Activated gamma-delta T cell treated with Interleukin-2 at 50 U/mL for 16 hours (primary cell): Measurements from ENCODE around the gene MED15.

Experiments
- DNase-seq: peaks from one replicate; pipeline ENCODE4 v3.0.0-alpha.2; 2020

The MED15 gene

DNA sequence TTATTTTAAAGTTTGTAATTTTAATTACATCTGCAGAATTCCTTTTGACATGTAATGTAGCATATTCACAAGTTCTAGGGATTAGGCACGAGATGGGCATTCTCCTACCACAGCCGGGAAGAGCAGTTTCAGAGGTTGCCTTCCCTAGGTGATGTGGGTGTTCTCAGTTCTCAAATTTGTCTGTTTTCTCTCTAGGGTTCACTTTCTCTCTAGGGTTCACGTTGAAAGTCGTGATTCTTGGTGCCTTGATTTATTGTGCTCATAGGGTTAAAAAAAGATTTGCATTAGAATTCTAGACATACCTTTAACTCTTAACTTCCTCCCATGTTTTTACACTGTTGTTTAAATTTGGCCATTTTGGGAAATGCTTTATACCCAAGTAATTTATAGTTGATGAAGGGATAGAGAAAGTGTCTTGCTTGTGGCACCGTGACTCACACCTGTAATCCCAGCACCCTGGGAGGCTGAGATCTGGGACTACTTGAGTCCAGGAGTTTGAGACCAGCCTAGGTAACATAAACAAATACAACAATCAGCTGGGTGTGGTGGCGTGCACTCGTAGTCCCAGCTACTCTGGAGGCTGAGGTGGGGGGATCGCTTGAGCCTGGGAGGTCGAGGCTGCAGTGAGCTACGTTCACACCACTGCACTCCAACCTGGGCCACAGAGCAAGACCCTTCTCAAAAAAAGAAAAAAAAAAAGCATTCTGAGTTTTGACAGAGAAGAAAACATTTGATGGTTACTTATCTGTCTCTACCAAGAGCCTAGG lies 3.6 kb downstream of the MED15 start:
- DNase-seq: no peak

DNA sequence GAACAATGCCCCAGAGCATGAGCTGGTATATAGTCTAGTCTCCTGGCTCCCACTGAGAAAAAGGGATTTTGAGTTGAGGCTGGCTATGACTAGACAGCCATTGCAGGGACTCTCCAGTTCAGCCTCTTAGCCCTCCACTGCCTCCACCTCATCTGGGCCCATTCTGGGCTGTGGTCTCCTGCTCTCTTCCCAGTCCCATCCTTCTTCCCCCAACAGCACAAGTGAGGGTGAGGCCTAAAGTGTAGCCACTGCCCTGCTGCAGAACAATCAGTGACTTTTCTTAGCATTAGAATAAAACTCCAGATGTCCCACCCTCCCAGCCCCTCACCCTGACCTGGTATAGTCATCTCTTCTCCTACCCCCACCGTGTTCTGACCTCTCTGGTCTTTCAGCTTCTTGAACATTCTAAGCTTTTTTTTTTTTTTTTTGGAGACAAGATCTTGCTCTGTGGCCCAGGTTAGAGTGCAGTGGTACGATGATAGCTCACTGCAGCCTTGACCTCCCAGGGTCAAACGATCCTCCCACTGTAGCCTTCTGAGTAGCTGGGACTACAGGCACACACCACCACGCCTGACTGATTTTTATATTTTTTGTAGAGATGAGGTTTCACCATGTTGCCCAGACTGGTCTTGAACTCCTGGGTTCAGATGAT lies 4.3 kb downstream of the MED15 start:
- no peak for DNase-seq

DNA sequence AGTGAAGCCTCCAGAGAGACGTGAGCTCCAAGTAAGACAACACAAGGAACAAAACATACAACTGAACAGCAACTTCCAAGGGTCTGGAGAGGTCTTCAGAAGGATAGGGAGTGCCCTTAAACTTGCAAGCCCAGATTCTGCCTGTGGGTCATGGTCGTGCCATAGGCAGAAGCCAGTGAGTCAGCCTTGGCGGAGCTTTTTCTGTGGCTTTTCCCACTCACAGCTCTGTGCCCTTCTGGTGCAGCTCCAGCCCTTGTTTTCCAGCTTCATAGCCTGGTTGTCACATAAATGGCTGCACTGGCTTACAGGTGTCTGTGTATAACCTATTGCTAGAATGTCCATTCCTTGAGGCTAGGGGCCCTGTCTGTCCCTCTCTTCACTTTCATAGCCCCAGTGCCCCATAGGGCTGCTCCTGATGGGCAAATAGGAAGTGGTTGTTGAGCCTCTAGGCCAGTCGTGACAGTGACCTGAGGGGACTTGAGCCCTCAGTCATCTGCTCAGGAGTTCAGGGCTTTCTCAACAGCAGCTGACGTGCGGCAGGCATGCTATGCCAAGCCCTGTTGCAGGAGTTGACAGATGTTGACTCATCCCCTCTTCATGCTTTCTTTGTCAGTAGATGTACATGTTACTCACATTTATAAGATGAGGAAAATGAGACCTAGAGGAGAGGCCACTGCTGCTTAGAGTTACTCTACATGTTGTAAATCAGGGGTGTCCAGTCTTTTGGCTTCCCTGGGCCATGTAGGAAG lies 7.4 kb downstream of the MED15 start:
- no peak for DNase-seq

DNA sequence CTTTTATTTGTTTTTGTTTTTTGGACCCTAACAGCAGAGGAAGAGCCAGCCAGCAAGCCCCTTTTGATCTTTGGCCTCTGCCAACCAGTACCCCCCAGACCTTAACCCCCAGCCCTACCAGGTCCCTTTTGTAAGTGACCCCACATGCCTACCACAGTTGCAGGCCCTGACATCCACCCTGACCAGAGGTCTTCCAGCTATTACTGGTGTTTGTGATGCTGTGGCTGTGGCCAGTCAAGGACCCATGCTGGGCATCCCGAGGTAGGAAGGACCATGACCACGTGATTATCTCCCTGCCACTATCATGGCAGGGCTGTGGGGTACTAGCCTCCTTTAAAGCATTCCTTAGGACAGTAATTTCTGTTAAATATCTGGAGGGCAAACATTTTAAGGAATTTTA lies 9.0 kb downstream of the MED15 start:
- DNase-seq: no peak

DNA sequence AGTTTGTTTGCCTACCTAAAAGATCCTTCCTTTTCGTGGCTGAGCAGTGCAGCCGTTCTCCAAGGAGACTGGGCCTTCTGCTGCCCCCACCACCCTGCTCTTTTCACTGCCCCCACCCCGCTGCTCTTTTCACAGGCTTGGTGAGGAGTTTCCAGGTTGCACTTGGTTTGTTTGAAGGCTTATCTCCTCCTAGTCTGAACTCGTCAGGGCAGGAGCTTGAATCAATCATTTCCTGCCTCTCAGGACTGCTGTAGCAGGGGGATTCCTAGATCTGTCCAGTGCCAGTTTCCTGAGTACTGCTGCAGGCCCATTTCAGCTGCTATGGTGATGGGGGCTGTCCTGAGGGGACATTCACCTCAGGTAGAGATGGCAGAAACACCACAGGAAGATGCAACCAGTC lies 10.0 kb downstream of the MED15 start:
- no peak for DNase-seq

DNA sequence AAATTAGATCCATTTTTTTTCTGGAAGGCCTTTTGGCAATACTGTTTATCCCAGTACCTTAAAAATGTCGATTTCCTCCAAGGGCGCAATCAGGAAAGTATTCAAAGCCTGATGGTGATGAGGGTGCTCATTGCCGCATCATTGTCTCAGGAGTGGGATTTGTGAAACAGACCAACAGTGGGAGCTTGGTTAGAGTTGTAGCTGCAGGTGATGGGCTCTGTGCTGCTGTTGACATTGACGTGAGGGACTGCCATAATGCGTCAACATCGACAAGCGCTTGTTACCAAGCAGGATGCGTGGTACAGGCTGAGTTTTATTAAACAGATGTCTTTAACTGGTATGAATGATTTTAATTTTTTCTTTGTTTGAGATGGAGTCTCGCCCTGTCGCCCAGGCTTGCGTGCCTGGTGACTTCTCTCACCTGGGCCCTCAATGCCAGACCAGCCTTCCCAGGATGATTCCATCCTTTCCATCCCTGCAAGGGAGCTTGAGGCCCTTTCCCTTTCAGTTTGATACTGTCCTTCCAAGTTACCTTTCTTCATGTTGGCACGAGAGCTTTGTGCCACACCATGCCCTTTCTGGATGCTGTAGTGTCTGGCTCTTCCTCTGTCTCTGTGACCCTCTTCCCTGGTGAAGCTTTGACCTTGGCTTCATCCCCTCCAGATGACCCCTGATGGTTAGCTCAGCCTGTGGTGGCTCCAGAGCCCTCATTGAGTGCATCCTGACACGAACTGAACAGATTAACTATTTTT lies 10.6 kb downstream of the MED15 start:
- DNase-seq: no peak

DNA sequence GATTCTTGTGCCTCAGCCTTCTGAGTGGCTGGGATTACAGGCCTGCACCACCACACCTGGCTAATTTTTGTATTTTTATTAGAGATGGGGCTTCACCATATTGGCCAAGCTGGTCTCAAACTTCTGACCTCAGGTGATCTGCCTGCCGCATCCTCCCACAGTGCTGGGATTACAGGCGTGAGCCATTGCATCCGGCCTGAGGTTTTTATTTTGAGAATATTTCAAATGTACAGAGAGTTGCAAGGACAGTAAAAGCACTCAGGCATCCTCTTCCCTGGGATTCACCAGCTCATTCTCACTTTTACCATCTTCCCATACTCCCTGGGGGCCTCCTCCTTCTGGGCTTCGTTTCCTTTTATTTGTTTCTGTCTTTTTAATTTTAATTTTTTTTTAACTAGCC lies 12.1 kb downstream of the MED15 start:
- no peak for DNase-seq

DNA sequence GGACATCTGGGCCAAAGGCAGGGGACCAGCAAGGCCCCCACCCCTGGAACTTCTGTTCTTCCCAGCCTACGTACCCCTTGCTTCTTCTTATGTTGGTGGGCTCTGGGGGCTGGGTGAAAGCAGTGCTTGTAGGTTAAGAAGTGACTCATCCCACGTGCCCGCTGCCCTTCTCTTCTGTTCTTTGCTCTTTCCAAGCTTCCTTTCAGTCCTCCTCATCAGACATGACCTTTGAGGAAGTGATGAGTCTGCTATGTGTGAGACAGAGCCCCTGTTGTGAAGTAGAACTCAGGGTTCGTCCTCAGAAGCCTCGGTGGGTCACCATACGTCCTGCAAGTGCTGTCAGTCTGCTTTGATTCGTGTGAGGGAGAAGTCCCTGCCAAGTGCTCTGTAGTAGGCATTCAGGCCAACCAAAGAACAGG lies 12.7 kb downstream of the MED15 start:
- DNase-seq: peak; percentile 25

DNA sequence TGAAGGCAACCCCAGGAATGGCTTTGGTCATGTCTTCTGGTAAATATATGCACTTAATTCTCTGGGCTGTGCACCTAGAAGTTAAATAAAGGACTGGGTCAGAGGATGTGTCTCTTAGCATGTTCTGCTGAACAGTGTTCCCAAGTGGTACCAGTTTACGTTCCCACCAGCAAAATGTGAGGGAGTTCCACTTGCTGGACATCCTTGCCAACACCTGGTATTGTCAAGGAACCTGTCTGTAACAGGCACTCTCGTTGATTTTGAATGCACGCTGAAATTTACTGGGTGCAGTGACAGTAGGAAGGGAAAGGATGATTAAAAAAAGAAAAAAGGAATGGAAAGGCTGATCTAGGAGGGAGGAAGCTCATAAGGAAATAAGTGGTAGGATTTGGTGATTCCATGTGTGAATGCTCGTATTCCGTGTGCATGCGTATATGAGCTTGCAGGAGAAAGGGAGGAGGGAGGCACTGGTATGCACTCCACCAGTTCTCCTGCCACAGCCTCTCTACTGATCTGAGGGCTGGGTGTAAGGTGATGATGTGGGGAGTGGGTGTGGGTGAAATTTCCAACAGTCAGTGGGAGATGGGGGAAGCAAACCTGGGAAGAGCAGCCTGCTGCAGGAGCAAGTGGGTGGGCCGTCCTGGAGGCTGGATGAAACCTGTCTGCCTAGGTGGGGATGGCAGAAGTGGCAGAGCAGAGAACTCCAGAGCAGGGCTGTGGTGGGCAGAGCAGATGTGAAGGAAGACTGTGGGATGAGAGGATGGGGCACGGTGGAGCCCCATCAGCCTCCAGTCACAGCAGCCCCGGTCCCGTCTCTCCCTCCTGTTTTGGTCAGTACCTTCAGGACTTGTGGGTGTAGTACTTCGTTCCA lies 15.0 kb downstream of the MED15 start:
- no peak for DNase-seq

DNA sequence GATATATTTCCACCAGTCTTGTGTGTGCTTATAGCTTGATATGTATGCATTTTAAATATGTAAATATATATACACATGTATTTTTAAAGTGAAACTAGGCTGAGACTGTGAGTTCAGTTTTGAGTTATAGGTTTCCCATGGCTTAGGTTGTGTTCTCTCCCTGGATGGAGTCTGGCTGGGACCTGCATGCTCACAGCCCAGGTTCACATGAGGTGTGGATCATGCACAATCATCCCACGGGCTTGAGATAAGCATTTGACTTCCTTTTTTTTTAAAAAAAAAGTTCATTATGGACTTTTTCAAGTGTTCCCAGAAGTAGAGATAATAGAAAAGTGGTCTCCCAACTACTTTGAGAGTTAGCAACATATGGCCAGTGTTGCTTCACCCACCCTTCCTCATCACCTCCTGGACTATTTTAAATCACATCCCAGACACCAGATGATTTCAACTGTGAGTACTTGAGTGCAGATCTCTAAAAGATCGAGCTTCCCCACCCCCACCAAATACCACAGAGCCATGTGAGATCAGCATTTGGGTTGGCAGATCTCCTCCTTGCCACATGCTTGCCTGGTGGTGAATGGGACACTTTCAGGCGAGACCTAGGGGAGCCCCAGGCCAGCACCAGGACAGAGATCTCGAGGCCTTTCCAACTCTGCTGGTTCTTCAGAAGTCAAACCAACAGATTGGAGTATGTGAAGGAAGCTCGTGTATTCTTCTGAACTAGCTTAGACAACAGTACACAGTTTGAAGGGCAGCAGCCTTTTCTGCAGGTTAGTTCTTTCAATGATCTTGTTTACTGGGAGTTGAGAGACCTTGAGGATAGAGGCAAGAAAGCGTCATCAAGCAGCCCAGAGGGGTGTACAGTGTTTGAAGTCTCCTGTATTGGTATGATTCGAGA lies 15.9 kb downstream of the MED15 start:
- no peak for DNase-seq

DNA sequence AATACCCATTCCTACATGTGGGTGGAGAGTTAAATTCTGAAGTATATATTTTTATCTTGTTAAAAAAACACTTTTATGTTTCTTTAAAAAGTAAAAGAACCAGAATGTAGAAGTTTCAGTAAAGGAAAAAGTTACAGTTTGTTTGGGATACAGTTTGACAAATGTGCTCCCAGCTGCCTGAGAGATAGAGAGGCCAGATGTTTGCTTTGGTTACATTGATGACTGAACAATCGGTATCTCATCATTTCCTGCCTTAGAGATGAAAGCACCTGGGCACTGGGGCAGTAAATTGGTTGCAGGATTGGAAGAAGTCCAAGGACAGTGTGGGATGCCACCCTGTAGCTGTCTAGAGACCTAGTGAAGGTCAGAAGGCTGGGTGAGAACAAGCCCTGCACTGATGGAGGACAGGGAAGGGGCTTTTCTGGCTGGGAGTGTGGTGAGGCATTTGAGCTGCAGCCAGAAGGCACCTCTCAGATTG lies 16.6 kb downstream of the MED15 start:
- peak; percentile 14 for DNase-seq

DNA sequence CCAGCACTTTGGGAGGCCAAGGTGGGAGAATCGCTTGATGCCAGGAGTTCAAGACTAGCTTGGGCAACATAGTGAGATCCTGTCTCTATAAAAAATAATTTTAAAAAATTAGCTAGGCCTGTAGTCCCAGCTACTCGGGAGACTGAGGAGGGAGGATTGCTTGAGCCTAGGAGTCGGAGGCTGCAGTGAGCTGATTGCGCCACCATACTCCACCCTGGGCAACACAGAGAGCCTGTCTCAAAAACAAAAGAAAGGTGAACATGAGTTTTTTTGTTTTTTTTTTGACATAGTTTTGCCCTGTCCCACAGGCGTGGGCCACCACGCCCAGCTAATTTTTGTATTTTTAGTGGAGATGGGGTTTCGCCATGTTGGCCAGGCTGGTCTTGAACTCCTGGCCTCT lies 17.6 kb downstream of the MED15 start:
- no peak for DNase-seq

DNA sequence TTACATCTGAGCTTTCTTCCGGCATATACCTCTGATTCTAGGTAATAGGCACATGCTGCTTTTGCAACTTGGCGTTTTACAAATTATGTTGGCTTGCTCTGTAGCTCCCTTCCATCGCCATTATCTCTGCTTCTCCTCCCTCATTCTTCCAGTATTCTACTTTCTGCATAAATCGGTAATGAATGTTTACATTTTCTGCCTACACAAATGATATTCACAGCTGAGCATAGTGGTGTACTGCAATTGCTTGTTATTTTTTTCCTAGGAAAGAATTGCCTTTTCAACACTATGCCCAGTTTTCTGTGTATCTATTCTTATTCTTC lies 18.9 kb downstream of the MED15 start:
- DNase-seq: no peak

DNA sequence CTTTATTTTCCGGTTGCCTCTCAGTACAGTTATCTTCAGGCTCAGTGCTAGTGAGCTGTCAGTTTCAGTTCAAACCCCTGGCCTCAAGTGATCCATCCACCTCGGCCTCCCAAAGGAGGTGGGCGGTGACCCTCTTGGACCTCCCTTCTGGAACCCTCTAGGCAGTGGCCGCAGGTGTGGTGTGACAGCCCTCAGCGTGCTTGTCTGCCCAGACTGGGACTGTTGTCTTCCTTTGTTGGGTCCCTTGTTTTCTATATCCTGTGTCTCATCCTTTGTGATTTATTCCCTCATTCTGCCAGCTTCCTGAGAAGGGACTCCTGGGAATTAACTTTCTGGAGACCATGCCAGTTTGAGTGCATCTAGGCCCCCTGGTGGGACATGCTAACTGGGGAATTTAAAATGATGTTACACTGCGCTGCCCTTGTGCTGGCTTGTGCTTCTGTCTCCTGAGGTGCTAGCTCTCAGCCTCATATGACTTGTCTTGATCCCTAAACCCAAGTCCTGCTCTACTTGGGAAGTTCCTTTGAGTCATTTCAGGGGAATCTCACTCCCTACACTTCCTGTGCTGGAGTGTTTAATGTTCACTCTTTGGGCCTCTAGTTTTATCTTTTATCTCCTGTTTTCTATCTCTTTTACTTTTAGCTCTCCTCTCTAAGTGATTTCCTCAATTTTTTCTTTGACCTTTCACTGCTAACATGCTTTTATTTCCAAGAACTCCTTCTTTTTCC lies 19.4 kb downstream of the MED15 start:
- no peak for DNase-seq

DNA sequence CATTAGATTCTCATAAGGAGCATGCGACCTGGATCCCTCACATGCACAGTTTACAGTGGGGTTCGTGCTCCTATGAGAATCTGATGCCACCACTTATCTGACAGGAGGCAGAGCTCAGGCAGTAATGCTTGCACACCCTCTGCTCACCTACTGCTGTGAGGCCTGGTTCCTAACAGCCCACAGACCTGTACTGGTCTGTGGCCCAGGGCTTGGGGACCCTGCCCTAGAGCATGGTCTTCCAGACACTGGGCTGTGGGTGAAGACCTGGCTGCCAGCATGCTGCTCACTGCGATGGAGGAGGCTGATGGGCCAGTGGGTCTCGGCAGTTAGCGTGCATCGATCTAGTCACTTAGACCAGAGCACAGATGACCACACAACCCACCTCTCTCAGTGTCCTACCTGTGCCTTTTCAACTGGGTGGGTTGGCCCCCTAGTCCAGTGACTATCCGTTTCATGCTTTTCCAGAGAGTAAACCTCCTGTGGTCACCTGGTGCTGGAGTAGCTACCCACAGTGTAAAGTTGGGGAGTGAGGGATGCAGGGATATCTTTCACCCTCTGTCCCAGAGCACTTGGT lies 21.1 kb downstream of the MED15 start:
- no peak for DNase-seq

DNA sequence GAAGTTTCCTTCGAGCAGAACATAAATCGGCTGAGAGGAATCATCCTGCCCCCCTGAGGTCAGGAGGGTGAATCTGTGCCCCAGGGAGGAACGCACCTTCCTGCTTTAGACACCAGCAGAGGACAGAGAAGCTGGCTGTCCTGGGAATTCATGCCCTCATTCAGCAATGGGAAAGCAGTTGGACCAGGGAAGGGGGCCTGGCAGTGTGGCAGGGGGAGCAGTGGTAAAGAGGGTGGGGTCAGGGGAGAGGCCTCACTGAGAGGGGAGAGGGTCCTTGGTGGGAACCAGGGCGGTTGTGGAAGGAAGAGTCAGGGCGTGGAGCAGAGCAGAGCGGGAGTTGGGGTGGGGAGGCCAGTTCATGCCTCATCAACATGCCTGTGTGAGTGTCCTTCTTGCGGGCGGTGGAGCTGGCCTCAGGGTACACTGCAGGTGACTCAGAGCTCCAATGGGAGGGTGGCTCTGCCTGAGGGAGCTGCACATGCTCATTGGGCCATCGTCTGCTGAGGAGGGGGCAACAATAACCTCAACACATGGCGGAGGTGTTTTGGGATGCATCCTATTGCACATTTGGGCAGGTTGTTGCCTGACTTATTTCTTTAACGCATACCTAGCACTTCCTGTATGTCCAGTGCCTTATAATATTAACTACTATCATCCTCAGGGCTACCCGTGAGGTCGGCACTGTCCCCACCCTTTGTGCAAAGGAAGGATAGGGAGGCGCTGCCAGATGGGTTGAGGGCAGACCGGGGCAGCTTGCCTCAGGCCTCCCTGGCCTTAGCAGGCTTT lies 23.2 kb downstream of the MED15 start:
- DNase-seq: no peak

DNA sequence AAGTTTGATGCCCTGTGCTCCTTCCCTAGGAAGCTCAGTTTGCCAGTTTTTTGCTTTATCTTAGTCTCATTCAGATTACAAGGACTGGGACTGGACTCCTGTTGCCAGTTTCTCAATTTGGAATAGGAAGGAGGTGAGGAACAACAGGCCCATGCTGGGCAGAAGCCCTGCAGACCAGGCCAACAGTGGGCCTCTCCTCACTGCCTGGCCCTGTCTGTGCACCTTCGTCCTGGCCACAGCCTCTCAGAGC lies 23.7 kb downstream of the MED15 start:
- no peak for DNase-seq

DNA sequence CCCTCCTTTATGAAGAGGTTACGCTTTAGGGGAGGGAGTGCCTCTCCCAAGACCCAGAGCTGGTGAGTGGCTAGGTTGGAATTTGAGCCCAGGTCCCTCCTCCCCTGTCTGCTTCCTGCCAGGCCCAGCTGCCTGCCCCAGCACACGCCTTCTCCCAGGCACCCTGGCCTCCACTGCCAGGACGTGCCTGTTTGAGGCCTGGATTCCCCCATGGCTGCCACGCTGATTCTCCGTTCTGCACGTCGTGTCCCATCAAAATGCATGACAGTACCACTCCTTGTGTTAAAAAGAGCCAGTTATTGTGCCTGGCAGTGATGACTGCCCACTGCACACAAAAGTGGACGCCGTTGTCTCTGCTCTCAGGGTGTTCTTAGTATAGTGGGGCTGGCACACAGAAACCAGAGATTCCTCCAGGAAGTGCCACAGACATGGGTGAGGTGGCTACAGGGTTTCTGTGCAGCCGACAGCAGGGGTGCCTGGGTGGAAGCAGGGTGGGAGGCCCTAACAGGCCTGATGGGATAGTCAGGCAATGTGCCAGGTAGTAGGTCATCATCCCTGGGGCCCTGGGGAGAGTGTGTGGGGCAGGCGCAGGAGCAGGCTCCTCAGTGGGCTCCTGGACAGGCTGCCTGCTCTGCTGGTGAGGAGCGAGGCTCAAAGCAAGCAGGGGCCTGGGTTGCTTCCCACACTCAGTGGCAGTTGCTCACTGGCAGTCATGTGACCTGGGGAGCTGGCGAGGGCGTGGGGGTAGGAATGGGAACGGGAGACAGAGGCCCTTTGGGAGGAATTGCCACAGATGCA lies 24.2 kb downstream of the MED15 start:
- DNase-seq: no peak
